GM18502 (cell line): Measurements from ENCODE around the gene PCNA.

Experiments used
- ATAC-seq: cut with Tn5 transposase; IDR thresholded peaks from one replicate; pipeline ENCODE4 v1.9.1; 2021; ENCODE audit warnings: mild to moderate bottlenecking; ENCODE audit not compliant: unreplicated experiment, poor library complexity

PCNA gene

GRCh38 chr20:5145365-5146098 lies 25.8 kb upstream of the PCNA start:
- ATAC-seq: no peak

- ATAC-seq: no peak
These were observed 24.1 kb upstream of the PCNA start for GRCh38 chr20:5143851-5144250.

GRCh38 chr20:5141615-5142014 lies 21.9 kb upstream of the PCNA start:
- ATAC-seq: no peak

GRCh38 chr20:5140195-5140594 lies 20.4 kb upstream of the PCNA start:
- ATAC-seq: no peak

GRCh38 chr20:5136096-5136495 lies 16.3 kb upstream of the PCNA start:
- no peak for ATAC-seq

- ATAC-seq: no peak
These were observed 15.7 kb upstream of the PCNA start for GRCh38 chr20:5135363-5136012.

- ATAC-seq: no peak
These were observed 14.2 kb upstream of the PCNA start for GRCh38 chr20:5133998-5134397.

- no peak for ATAC-seq
These were observed 11.7 kb upstream of the PCNA start for GRCh38 chr20:5131502-5131901.

GRCh38 chr20:5128886-5129285 lies 9.1 kb upstream of the PCNA start:
- ATAC-seq: no peak

- ATAC-seq: no peak
These were observed 8.2 kb upstream of the PCNA start for GRCh38 chr20:5127859-5128424.

- peak; percentile 42 for ATAC-seq
These were observed 7.6 kb upstream of the PCNA start for GRCh38 chr20:5127204-5127858.

GRCh38 chr20:5126512-5127203 lies 6.9 kb upstream of the PCNA start, which contains the start of gene CDS2:
TSS of gene CDS2 (plus strand) at chr20:5127008. CDS start at chr20:5127093, 85 bp downstream.
- peak; percentile 89 for ATAC-seq

GRCh38 chr20:5122873-5123260 lies 3.1 kb upstream of the PCNA start:
- ATAC-seq: no peak

- no peak for ATAC-seq
These were observed 373 bp upstream of the PCNA start for GRCh38 chr20:5120185-5120476.

- ATAC-seq: no peak
These were observed 669 bp downstream of the PCNA start for GRCh38 chr20:5119143-5119434.

- ATAC-seq: no peak
These were observed 1.3 kb downstream of the PCNA start for GRCh38 chr20:5118220-5119142.

GRCh38 chr20:5116875-5117274 lies 2.9 kb downstream of the PCNA start:
- ATAC-seq: no peak

- ATAC-seq: no peak
These were observed 5.4 kb downstream of the PCNA start for GRCh38 chr20:5114403-5114802.

GRCh38 chr20:5113615-5113986 lies 6.2 kb downstream of the PCNA start:
- ATAC-seq: no peak

GRCh38 chr20:5109276-5109675 lies 10.5 kb downstream of the PCNA start:
- ATAC-seq: no peak
